AG20443 (cell line): ENCODE measurements around the gene IKZF2.
A peak's percentile ranks its signal among the peaks of the same experiment; 100 is the strongest.

Experiments
- DNase-seq: peaks from one replicate; pipeline ENCODE4 v3.0.0; 2012; ENCODE audit warnings: low spot score, mixed read lengths

The IKZF2 gene

DNA sequence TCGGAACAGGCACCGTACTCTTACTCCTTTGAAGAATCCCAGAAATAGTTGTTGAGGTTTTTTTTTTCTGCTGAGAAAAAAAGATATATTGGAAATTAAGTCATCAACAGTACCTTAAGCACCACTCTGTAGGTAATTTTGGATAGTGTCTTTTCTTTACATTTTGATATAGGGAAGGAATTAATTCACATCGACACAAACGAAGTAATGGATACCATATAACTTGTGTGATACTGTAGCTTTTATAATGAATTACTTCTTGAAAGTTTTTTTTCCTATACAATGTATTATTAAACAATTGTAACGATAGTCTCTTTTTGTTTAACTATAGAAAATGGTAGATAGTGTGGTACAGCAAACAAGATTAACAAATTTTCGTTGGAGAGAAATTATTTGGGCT is 1.5 kb upstream of the IKZF2 start:
- no peak for DNase-seq

DNA sequence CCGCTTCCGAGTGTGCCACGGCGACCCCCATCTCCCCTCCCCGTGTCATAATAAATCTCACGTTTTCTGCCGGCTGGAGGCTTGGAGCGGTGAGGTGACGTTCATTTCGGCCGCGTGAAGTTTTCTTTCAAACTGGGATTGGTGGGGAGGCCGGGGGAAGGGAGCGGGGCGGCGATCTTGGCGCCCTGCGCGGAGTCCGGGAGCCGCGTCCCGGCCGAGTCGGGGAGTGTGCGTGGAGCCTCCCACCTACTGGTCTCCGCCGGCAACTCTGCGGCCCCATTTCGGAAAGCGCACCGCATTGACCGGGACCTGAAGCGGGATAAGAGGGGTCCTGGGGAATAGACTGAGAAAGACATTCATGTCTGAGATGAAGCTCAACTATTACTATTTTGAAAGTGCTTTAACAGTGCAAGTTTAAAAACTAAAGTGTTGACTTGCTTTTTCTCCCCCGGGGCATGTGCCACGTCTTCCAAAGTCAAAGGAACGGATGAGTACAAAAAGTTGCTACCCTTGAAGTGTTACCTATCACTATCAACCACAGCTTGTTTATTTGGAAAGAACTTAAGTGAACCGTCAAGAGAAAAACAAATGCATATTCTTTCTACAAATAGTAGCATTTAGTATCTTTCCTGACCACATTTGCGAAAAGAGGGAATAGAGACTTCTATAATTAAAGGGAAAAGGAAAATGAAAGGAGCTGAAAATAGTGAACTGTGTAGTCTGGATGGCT is 818 bp upstream of the IKZF2 start:
- DNase-seq = peak; percentile 83

DNA sequence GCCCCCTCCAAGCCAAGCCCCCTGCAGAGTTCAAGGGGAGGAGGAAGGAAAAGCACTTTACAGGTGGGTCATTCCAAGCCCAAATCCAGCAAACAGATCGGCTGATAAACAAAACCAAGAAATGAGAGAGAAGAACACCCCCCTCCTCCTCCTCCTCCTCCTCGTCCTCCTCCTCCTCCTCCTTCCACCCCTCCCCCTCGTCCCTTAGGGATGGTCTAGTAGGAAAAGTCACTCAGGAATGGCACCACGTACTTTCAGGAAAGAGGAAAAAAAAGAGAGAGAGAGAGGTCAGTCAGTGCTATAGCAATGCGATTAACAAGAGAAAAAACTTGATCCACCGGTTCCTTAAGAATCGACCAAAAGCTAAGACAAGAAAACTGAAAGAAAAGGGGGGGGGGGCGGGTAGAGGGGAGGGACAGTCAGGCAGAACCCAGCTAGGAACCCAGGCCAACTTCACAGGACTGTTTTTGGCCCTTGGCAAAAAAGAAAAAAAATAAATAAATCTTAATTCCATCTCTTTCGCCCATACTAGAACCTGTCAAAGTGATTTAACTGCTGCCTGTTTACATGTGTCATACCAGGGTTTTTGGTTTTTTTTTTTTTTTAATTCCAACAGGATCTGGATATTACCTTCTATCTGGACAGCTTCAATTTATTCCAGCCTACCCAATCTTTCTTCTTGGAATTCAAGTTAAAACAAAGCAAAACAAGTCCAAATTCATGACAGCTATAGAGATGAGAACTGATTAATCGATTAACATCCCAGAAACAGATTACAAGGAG is 906 bp downstream of the IKZF2 start:
- no peak for DNase-seq

DNA sequence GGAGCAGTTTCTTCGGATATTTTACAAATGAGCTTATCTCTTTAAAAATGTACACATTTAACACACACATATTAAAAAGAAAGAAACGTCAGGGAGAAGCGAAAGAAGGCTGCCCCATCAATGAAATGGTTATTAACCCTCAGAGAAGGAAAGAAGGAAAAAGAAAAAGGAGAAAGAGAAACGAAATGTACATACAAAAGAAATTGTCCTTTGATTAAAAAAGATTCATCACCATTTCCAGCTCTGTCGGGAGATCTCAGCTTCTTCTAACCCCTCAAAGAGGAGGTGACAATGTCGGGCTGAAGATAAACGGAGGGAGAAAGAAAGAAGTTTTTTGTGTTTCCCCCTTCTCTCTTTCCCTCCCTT is 1.5 kb downstream of the IKZF2 start:
- no peak for DNase-seq

DNA sequence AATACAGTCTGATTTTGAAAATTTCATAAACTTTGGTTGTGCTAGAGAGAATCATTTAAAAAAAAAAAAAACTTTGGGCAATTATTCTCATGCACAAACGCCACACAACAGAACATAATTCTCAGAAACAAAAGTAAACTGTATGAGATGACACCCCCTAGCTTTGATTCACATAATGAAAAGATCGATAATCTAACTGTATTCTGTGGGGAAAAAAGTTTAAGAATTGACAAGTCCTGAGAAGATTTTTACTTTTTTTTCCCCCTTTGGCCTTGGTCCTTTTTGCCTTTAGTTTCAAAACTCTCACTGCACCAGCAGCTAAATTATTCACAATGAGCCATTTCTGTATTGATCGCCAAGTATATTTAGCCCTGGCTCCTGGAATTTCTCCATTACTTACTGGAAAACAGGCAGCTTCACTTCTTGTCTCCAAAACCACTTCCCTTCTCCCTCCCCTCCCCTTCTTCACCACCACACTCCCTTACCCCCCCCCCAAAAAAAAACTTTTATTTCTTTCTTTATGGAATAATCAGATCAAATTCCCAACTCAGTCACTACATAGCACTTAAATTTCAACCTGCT is 2.0 kb downstream of the IKZF2 start:
- no peak for DNase-seq

DNA sequence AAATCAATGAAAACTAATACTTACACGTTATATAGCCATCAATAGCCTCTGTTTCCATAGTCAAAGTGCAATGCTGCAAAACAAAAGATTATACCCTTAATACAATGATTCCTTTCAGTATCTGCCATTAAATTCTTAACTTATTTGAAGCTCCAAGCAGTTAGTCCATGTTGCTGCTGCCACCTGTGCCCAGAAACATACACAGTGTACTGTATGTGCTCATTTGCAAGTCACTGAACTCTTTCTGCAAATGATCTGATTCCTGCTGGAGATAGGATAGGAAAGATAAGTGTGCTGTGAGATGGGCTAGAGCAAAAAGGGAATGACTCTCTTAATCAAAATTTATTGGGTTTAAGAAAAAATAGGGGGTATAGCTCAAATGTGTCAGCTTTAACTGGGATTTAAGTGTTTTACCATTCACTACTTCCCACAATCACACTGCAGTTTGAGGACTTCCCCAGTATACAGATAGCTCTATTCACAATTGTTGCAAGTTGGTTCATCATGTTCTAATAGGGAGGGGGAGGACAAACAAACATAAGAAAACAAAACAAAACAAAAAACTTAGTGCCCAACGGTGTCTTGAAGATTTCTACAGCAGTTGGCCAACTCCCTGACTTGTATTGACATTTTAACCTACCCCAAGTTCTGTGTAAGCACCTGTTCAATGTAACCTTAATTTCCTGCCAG is 2.7 kb downstream of the IKZF2 start:
- no peak for DNase-seq

DNA sequence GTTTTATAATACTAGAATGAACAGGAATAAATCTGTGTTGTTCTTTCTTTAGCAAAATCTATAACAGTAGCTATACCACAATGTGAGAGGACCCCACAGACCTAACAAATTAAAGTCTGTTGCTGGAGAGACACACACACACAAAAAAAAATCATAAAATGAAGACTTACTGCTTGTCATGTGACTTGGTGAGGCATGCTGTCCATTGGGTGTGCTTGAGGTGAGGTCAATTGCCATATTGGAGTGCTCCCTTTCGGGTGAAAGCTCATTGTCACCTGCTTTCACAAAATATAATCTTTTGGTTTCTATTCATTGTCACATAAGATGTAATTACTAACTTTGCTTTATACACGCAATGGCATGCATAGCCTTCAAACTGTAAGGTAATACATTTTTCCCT is 3.9 kb downstream of the IKZF2 start:
- no peak for DNase-seq

DNA sequence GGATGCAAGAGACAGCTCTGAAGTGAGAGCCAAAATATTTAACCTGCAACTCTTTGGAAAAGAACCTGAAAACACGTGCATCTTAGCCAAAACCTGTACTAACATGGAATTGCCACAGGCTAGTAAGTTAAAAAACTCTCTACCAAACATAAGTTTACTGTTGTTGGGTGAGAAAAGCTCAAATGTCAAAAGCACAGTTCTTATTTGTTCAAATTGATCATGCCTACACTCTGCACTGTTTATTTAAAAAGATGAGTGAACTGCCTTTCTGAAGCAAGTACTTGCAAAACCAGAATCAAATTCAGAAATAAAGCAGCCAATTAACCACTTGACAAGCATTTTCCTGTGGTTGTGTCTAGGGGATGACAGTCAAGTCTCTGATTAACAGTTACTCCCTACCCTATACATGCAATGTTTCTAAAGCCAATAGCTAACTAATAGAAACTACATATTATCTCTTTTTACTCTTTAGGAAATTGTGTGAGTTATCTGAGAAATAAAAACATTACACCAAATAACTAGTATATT is 5.6 kb downstream of the IKZF2 start:
- DNase-seq = no peak

DNA sequence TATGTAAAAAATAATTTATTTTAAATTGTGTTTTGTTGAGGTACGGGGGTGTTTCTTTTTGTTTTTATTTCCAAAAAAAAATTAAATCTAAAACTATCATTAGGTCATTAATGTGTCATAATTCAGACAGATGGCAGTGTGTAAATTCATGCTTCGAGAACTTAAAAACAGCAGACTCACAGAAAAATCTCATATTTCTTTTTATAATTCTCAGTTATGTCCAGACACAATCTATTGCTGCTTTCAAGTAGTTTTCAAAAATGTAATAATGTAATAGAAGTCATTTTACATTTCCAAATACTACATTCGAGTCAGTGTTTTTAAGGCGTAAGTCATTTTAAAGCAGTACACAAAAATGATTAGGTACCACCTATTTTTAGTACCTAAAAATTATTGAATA is 14.3 kb downstream of the IKZF2 start:
- DNase-seq = no peak

DNA sequence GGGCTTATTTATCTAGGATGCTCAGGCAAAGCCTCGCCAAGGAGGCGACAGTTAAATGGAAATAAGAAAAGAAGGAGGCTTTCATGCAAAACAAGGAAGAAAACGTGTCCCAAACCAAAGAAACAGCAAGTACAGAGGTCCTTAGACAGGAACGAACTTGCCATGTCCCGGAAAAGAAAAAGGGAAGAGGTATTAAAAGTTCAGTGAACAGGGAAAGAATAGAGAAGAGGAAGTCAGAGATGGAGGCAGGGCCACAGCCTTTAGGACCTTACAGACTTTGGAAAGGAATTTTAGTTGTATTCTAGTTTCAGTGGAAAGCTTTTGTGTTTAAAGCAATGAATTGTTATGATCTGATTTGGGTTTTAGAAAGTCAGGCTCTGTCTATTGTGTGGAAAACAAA is 22.1 kb downstream of the IKZF2 start:
- DNase-seq = no peak

DNA sequence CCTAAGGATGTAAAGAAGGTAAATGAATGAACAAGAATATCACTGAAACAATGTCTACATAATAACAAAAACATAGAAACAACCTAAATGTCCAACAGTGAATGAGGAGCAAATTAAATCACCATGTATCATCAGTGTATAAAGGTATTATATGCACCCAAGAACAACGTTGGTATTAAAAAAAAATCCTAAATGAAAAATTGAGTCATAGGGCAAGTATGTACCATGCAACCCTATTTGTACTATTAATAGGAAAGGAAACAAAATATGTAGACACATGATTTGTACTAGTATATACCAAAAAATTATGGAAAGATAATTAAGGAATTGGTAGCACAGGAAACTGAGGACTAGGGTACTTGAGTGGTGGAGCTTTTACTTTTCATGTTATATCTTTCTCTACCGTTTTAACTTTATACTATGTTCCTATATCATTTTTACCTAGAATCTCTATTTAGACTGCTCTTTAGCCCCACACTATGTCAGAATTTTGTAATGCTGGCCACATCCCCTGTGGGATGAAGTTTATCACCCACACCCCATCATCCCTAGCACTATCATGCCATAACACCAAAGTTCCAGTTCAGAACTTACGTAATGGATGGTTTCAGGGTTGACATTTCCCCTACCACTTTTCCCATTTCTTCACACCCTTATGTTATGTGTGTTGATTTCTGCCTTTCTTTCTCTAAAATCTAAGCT is 25.6 kb downstream of the IKZF2 start:
- peak; percentile 13 for DNase-seq

DNA sequence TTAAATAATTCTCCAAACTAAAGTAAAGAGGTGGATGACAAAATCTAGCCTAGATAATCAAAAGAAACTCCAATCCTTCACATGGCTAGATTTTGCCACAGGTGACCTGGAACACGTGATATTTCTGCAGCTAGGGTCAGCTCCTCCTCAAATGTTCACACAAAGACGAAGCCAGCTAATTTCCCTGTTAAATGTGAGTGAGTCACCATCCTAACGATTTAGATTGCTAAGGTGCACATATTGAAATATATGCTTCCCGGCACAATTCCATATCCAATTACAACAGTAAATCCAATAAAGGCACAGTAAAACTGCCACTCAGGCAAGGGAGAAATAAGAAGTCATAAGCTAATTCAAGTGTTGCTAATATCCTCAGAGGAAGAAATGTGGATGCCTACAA is 28.7 kb downstream of the IKZF2 start:
- DNase-seq = no peak

DNA sequence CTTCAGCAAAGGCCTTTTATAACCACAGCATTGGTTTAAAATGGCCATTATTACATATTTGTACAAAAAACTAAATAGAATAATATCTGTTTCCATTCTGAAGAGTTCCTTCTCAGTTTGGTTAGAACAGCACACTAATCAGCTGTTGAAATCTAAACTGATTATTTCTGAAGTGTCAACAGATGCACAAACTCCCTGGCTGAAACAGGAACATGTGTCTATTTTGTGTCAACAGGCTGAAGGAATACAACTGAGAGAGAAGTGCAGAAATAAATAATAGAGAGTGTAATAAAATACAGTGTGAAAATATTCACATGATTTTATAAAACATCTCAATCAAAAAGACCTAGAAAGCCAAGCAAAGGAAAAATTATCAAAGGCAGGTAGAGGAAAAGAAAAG is 29.7 kb downstream of the IKZF2 start:
- DNase-seq = no peak

DNA sequence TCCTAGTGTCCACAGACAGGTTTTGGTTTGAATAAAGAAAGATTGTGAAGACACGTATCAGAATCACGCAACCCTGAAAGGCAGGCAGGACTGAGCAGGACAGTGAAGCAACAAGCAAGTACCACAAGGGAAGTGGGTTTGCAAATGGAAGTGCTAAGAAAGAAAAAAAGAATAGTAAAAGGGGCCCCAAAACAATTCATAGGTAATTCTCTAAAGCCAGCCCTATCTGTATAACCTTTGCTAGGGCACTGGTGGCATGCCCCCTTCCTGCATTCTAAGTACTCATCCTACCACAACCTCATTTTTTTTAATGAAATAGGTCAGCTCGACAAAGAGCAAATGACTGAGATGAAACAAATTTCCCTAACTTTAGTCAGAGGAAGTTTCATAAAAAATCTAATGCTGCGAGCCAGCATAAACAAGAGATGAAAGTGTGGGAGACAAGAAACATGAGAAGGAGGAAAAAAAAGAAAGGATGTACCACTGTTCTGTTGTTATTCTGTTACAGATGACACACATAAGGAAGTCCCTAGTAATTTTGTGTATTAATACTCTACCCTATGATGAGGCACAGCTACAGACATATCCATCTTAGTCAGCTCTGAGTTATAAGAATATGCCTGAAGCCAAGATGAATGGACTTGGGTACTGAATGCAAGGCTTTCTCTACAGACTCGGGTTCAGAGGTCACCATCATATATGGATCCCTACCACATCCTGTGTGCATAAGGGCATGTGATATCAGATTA is 32.2 kb downstream of the IKZF2 start:
- DNase-seq = peak; percentile 43

DNA sequence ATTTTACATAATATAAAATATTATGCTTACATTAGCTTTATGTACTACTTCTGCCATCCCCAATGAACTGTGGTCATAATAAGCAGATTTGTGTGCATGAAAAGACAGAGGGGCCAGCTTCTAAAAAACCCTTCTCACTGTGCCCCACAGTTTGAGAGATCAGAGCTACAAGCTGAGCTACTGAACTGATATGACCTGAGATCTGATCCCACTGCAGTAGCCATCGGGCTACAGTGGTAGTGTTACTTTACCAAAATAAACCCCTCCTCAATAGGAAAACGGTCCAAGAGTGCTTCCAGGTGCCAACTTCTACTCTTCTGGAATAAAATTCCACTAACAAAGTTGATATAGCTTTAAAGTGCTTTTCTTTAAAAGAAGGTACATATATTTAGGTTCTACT is 43.1 kb downstream of the IKZF2 start:
- DNase-seq = no peak

DNA sequence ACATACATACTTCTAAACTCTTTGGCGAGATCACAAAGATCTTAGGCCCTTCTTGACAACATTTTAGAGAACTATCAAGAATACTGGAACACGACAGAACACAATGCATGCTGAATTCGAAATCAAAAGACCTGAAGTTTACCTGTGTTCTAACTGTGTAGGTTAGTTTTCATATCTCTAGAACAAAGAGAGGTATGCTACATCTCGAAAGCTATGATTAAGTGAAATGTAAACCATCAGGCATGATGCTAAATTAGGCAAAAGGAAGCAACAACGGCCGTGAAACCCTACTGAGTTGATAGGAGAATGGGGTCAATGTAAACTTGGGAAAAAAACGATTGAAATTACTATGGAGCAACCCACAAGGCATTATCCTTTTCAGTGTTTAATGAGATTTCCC is 43.7 kb downstream of the IKZF2 start:
- DNase-seq = no peak

DNA sequence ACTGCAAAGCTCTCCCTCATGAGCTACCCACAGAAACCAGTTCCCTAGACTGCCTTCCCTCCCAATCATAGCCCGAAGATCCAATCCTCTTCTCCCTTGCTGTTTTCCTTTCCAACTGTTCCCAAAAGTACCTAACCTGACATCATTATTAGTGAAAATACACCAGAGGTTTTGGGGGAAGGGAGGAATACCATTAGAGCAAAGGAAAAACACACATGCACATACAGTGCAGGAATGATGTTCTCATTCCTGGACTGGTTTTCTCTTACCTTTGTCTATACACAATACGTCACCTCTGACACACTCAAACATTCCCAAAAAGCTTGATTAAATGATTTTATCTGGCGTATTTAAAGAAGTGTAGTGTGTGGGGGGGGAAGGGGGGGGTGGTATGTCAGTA is 46.2 kb downstream of the IKZF2 start:
- no peak for DNase-seq

DNA sequence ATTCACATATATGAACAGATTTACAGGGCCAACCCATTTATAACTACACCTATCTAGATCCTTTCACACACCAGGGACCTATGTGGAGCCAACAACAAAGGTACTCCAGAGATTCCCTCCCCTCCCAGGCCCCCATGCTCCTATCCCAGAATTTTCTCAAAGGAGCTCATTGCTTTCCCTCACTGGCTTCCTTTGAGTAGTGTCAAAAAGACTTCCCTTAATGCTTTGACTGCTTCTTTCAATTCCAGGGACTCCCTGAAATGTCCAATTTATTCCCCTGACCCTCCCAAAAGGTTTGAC is 46.6 kb downstream of the IKZF2 start:
- DNase-seq = no peak

DNA sequence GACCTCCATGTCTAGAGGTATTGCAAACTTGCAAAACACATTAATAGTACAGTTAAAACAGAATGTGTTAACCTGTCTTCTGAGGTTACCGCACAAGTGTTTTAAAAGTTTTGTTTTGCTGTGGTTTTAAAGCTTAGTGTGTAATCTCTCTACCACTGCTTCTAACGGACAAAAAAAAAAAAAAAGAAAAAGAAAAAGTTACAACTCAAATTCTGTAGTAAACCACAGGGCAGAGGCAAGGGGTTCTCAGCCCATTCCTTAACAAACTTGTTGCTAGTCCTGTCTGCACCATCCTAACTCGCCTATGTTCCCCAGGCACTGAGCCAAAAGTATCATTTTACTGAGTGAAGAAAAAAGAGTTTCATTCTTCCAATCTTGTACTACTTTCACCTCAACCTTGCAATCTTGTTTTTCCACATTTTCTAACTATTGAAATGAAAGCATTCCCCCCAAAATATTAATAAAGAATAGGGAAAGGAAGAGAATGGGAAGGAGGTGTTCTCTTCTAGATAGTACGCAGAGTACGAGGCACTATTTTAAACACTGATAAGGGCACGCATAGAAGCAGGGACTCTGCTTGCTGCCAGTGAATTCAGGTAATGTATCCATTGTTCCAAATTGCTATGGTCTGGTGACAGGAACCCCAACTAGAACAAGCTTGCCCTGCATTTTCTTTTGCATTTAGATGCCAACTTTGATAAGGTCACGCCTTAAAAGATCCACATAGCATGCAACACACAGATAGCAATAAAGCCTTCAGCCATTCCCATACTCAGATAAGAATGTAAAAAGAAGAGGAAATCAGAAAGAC is 47.1 kb downstream of the IKZF2 start:
- peak; percentile 9 for DNase-seq

DNA sequence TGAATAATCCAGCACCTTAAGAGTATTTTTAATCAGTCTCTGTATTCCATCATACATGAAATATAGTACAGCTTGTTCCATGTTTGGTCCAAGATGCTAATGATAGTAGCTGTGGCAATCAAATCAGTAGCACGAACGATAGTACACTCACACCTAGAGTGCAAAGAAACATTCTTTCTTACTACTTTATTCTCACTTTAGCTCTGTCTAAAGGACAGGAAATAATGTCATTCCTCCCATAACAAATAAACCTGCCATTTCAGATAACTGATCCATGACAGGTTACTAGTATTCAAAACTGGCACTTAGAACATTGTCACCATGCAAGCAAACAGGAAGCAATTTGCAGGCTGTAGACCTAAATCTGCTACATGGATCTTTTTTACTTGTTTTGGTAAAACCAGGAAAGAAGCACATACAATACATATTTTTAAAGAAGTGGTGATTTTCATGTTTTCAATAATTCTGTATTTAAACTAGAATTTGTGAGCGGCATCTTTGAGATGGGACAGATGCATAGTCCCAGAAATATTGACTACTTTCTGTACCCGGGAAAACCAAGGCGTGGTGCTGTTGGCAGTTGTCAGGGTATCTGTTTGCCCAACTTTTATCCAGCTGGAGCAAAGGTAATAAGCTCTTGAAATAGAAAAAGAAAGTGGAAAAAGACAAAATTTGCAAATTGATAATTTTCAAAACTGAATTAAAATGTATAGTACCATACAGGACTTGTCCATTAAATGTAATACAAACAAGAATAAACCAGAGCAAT is 49.5 kb downstream of the IKZF2 start:
- no peak for DNase-seq
